ENCODE measurements around the gene DDR2.

Gene DDR2

GRCh38 chr1:162701286-162701685 lies 69.0 kb downstream of the DDR2 start:
- no peak for DNase-seq

- no peak for DNase-seq
These were observed 70.4 kb downstream of the DDR2 start for GRCh38 chr1:162702628-162703027.

DNA sequence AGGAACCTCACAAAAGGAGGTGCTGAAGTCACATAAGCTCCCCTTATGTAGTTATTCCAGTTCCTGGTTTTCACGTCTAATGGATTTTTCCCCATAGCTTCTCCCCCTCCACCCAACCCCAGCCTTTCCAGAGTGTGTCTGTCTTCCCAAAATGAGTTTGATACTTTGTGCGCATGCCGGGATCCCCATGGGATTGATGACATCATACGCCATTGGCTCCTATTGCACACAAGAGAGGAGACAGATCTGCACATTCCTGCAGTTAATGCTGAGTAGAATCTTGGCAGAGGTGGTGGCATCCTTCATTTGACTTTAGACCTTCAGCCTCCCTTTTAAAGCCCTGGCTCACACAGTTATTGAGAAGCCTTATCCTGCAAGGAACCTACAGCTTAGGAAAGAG lies 71.4 kb downstream of the DDR2 start:
- DNase-seq, result no peak

DNA sequence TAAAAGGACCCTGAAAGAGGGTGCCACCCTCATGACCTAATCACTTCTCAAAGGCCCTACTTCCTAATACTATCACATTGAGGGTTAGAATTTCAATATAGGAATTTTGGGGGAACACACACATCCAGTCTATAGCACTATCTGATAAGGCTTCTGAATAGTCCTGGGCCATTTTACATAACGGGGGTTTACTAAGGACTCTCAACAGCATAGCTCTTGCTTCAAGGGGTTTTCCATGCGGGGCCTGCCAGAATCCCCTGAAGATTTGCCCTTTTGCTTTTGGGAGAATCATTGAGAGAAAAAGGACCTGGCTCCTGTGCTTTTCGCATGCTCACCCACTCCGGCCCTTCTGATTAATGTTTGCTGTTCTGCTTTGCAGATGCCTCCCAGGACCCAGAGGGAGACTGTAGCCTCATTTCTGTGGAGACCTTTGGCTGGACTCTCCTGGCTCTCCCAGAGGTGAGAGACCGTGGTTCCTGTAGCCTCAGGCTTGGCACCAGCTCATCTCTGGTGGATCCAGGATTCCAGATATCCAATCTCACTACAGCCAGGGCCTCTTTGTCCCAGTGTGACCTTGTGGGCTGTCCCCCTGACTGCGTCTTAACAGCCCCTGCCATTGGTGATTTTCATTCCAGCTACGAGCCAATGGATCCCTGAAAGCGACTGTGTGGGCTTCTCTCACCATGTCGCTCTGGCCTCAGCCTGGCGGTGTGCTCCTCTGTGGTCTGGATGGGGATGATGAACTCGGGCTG lies 72.6 kb downstream of the DDR2 start:
- DNase-seq, result no peak

- no peak for DNase-seq
These were observed 73.7 kb downstream of the DDR2 start for GRCh38 chr1:162706003-162706402.

DNA sequence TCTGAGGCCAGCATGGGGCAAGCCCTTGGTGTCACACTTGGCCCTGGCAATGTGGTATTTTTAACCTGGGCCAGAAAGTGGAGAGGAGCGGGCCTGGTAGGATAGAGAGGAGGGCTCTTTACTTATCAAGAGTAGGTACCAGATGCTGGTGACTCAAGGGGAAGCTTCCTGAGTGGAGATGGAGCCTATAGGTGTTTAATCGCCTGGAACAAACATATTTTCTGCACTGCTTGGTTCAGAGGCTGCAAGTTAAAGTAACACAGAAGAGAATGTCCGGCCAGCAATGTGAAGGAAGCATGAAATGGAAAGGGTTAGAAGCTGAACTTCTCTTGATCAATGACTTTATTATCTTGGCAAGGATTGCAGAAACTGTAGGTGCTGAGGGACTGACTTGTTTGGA lies 74.3 kb downstream of the DDR2 start:
- no peak for DNase-seq

GRCh38 chr1:162708286-162708685 lies 76.0 kb downstream of the DDR2 start:
- DNase-seq, result no peak

- no peak for DNase-seq
These were observed 77.0 kb downstream of the DDR2 start for GRCh38 chr1:162709132-162709860.

- no peak for DNase-seq
These were observed 77.6 kb downstream of the DDR2 start for GRCh38 chr1:162709870-162710269.

- DNase-seq, result no peak
These were observed 78.1 kb downstream of the DDR2 start for GRCh38 chr1:162710345-162710744.

- no peak for DNase-seq
These were observed 78.7 kb downstream of the DDR2 start for GRCh38 chr1:162710780-162711465.

GRCh38 chr1:162712317-162713029 lies 80.2 kb downstream of the DDR2 start:
- DNase-seq, result no peak

DNA sequence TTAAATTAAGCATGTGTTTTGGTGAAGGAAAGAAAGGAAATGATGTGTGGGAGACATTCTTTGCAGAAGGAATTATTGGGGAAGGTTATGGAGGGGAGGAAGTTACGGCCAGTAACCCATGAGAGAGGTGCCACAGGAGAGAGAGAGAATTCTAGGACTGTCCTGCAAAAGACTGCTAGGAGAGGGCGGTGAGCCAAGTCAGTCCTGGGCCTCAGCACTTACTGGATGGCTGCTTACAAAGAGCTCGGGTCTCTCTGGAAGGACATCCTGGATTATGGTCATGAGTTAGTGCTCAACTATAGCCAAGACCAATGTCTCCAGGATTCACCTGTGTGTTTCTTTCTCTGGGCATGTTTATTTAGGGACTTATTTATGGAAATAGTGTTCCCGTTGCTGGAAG lies 83.9 kb downstream of the DDR2 start:
- DNase-seq, result no peak

DNA sequence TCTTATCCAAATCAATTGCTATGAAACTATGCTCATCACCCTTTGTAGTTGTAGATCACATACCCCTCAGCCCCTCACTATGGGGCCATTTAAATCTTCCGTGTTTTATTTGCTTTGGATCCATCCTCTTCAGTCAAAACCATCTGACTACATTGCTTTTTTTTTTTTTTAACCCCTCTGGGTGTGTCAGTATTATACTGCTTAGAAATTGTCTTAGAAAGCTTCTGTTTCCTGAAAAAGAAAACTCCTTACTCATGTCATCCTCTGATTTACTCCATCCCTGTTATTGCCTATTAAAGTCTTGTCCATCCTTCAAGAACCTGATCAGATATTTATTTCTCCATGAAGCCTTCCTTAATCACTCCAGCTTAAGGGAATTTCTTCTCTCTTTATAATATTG lies 84.3 kb downstream of the DDR2 start:
- DNase-seq, result no peak

- no peak for DNase-seq
These were observed 85.4 kb downstream of the DDR2 start for GRCh38 chr1:162717548-162718184.

DNA sequence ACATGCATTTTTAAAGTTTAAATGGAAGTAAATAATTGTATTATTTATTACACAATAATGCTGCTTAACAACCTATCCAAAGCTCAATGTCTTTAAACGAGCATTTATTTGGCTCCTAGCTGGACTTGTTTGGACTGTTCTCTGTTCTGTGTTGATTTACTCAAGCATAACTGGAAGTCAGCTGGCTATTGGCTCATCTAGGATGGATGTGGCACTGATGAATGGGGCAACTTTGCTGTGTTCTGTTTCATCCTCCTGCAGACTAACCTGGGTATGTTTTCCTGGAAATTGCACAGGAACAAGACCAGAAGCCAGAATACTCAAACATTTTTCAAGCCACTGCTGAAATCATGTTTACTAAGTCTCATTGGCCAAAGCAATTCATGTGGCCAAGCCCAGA lies 87.4 kb downstream of the DDR2 start:
- no peak for DNase-seq

DNA sequence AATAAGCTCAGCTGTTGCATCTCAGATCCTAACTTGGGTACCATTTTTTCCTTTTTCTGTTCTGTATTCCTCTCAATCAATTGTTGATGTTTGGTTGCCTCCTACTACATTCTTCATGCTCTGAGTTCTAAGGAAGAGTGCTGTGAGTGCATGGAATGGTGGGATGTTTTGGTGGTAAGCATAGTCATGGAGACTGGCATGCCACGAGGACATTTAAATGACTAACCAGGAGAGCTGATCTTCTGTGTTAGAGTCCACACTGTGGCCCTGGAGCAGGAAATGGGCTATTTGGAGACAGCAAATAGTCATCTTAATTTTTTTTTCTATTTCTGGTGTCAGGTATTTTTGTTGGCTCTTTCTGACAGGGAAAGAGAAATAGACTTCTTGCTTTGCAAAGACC lies 88.7 kb downstream of the DDR2 start:
- DNase-seq, result no peak

DNA sequence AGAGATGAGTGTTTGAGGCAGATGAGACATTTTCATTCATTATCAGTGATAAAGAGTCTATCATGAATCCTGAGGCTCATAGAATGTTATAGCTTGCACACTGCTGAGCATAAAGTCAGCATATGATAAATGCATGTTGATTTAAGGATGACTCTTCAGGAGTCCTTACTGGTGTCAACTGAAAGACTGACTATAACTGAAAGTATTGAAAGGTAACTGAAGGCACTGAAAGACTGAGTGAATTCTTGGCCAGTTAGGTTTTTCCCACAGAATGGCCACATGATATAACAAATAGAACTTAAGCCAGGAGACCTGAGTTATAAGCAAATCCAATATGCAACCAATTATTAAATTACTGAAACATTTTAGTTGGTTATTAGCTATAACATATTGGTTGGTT lies 89.2 kb downstream of the DDR2 start:
- no peak for DNase-seq

DNA sequence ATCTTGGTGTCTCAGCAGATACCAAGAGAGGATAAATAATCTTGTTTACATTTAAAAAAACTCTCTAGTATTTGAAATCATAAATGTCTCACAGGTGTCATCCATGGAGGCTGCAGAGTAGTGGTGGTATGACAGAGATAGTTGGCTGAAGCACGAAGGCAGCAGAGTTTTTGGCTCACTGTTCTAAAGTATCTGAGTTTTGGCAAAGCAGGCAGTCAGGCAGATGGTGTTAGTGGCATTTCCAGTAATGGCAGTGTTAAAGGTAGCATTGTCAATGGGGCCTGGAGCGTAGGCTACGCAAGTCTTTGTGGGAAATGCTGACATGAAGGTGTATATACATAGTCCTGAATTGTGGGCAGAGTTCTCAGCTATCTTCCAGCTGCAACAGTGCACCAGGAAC lies 89.8 kb downstream of the DDR2 start:
- DNase-seq, result no peak

GRCh38 chr1:162724583-162725120 lies 92.4 kb downstream of the DDR2 start:
- no peak for DNase-seq

DNA sequence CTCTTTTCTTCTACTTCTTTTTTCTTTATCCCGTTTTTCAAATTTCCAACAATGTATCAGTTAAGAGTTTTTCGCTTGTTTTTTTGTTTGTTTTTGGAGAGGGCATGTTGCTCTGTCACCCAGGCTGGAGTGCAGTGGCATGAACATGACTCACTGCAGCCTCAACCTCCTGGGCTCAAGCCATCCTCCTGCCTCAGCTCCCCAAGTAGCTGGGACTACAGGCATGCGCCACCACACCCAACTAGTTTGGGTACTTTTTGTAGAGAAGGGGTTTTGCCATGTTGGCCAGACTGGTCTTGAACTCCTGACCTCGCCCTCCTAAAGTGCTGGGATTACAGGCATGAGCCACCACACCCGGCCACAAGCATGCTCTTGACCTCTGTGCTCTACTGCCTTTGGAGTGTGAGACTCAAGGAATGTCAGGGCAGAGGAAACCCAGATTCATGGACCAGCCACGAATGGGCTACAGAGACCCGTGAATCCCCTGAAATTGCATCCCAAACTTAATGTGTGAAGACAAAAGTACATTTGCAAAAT lies 93.1 kb downstream of the DDR2 start:
- DNase-seq, result no peak

GRCh38 chr1:162726555-162726954 lies 94.3 kb downstream of the DDR2 start:
- DNase-seq, result no peak

Measured in NCI-H1417 treated with DMSO at 0.1 percent for 48 hours (cell line).